GM12892 (cell line): Measurements from ENCODE around the gene MGLL.

Source experiments
- POLR2A ChIP-seq: IDR thresholded peaks from 2 replicates; pipeline ENCODE4 v1.6.1; 2011; ENCODE audit warnings: low read depth, low read length, control low read depth
- POLR2AphosphoS5 ChIP-seq: IDR thresholded peaks from 2 replicates; pipeline ENCODE4 v1.6.1; 2011; ENCODE audit warnings: low read depth, low read length, control low read depth
- TAF1 ChIP-seq: IDR thresholded peaks from 2 replicates; pipeline ENCODE4 v1.6.1; 2011; ENCODE audit warnings: low read depth, mild to moderate bottlenecking, control low read depth, low read length, borderline replicate concordance

DNA sequence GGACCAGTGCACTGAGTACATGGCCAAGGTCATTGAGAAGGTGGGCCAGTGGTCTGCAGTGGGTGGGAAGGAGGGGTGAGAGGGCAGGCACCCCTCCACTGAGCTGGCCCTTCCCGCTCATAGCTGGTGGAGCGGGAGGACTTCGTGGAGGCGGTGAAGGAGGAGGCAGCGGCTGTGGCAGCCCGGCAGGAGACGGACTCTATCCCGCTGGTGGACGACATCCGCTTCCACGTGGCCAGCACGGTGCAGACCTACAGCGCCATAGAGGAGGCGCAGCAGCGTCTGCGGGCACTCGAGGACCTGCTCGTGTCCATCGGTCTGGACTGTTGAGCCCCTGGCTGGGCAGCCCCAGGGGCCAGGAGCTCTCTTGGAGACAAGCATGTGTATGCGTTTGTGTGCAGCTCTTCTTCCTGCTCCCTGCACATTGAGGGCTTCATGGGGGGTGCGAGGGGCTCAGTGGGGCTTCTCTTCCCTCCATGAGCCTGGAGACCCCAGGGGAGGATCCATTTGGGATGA lies 142.1 kb downstream of the MGLL start:
- TF ChIP-seq POLR2A (no peak), TAF1 (no peak), POLR2AphosphoS5 (no peak)
